ENCODE data around the gene LIX1. TPM values are rescaled to one million over a fixed set of nuclear protein-coding genes. Genes with fewer than 3 reads are reported as not detected.
A peak's percentile ranks its signal among the peaks of the same experiment; 100 is the strongest.
"Not testable (repeated sequence)": the region's sequence is repeated elsewhere in the genome, so short reads cannot be mapped to it uniquely, and the experiment has no call there.

LIX1 gene
- 81.8 TPM for polyA plus RNA-seq (2013, experiment 1 of 4)
- polyA plus RNA-seq (2013, experiment 2 of 4), result 83.7 TPM
- polyA plus RNA-seq (2013, experiment 3 of 4), result 75.0 TPM
- polyA plus RNA-seq (2013, experiment 4 of 4), result 78.2 TPM

DNA sequence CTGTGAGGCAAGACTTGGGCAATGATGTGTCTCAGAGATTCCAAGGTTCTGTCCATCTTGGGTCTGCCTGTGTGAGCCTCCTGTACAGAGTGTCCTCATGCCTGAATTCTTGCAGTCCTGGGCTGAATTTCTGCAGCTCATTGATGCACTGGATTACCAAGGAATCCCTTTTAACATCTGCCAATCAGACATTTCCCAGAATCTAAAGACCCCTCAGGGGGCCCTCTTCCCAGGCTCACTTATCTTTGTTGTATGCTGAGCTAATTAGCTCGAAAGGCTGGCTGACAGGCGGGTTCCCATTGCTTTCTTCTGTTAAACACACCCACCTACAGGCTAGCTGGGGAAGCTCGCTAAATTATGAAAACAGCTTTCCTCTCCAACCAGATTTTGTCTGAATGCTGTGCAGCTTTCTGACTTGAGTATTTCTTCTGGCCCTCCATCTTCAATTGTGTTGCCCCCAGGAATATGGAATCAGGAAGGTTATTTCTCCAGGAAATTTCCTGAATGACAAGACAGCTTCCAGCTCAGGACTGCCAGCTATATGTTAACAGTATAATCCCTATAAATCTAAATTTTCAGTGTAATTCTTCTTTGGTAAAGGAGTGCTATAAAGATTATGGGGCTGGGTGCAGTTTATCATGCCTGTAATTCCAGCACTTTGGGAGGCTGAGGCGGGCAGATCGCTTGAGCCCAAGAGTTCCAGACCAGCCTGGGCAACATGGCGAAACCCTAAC is at the start of gene LIX1:
Gene LIX1, minus strand, starts transcription at position 91 of the 734 bp plus-strand sequence. Its CDS starts 35 bp downstream, at position 56.
- Histone ChIP-seq H3K4me1 (ENCODE audit: control insufficient read depth, insufficient read depth, low read length) (peaks cover 35% of the 10 kb centered on the region), H3K27ac (ENCODE audit: insufficient read depth, low read depth, low read length, poor library complexity, severe bottlenecking) (peak within 1 kb of the TSS; percentile 70), H3K4me3 (ENCODE audit: insufficient read depth, low read depth, low read length) (peak within 1 kb of the TSS; percentile 54), H3K27me3 (ENCODE audit: control insufficient read depth, insufficient read depth, low read length, poor library complexity, severe bottlenecking) (no peaks in the 10 kb centered on the region), H3K9me3 (ENCODE audit: control insufficient read depth, low read length) (no peaks in the 10 kb centered on the region), H3K36me3 (ENCODE audit: control insufficient read depth, insufficient read depth, low read length) (no peaks in the 10 kb centered on the region)
- WGBS, 2 experiments, result 46 to 47% methylated on average over 6 of the region's 6 CpGs

GRCh38 chr5:97191893-97192292 is 49.5 kb upstream of the LIX1 start:
- H3K27me3 ChIP-seq (ENCODE audit: control insufficient read depth, insufficient read depth, low read length, poor library complexity, severe bottlenecking), result no peaks in the 10 kb centered on the region
- no peaks in the 10 kb centered on the region for H3K9me3 ChIP-seq (ENCODE audit: control insufficient read depth, low read length)
- H3K4me1 ChIP-seq (ENCODE audit: control insufficient read depth, insufficient read depth, low read length), result no peaks in the 10 kb centered on the region
- no peak overlapping the region for H3K4me3 ChIP-seq (ENCODE audit: insufficient read depth, low read depth, low read length)
- H3K36me3 ChIP-seq (ENCODE audit: control insufficient read depth, insufficient read depth, low read length), result no peaks in the 10 kb centered on the region
- WGBS, 2 experiments, result 86 to 100% methylated on average over 2 of the region's 2 CpGs
- no peak overlapping the region for H3K27ac ChIP-seq (ENCODE audit: insufficient read depth, low read depth, low read length, poor library complexity, severe bottlenecking)

- not testable (repeated sequence) for H3K36me3 ChIP-seq (ENCODE audit: control insufficient read depth, insufficient read depth, low read length); H3K27me3 ChIP-seq (ENCODE audit: control insufficient read depth, insufficient read depth, low read length, poor library complexity, severe bottlenecking); H3K4me1 ChIP-seq (ENCODE audit: control insufficient read depth, insufficient read depth, low read length); H3K27ac ChIP-seq (ENCODE audit: insufficient read depth, low read depth, low read length, poor library complexity, severe bottlenecking); H3K4me3 ChIP-seq (ENCODE audit: insufficient read depth, low read depth, low read length); H3K9me3 ChIP-seq (ENCODE audit: control insufficient read depth, low read length)
- WGBS, 2 experiments, result 100% methylated on average over 1 of the region's 1 CpG; no CpG with 5 or more reads in 1 of the 2 experiments
Observed at GRCh38 chr5:97189523-97189922, 47.1 kb upstream of the LIX1 start.

DNA sequence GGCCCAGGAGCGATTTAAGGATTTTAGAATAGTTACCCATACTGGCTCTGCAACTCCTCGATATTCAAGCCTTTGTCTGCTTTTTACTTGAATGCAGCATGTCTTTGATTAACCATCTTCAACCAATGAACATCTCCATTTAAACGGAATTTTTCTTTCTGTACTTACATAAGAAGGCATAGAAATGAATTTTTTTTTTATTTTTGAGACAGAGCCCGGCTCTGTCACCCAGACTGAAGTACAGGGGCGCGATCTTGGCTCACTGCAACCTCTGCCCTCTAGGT is 41.5 kb upstream of the LIX1 start:
- 47 to 55% methylated on average over 5 to 6 of the region's 6 CpGs for WGBS, 2 experiments
- H3K9me3 ChIP-seq (ENCODE audit: control insufficient read depth, low read length), result no peaks in the 10 kb centered on the region
- peaks cover 10% of the 10 kb centered on the region for H3K36me3 ChIP-seq (ENCODE audit: control insufficient read depth, insufficient read depth, low read length)
- peaks cover 7% of the 10 kb centered on the region for H3K4me1 ChIP-seq (ENCODE audit: control insufficient read depth, insufficient read depth, low read length)
- no peak overlapping the region for H3K27ac ChIP-seq (ENCODE audit: insufficient read depth, low read depth, low read length, poor library complexity, severe bottlenecking)
- H3K27me3 ChIP-seq (ENCODE audit: control insufficient read depth, insufficient read depth, low read length, poor library complexity, severe bottlenecking), result no peaks in the 10 kb centered on the region
- peak overlapping the region; percentile 85 for H3K4me3 ChIP-seq (ENCODE audit: insufficient read depth, low read depth, low read length)

DNA sequence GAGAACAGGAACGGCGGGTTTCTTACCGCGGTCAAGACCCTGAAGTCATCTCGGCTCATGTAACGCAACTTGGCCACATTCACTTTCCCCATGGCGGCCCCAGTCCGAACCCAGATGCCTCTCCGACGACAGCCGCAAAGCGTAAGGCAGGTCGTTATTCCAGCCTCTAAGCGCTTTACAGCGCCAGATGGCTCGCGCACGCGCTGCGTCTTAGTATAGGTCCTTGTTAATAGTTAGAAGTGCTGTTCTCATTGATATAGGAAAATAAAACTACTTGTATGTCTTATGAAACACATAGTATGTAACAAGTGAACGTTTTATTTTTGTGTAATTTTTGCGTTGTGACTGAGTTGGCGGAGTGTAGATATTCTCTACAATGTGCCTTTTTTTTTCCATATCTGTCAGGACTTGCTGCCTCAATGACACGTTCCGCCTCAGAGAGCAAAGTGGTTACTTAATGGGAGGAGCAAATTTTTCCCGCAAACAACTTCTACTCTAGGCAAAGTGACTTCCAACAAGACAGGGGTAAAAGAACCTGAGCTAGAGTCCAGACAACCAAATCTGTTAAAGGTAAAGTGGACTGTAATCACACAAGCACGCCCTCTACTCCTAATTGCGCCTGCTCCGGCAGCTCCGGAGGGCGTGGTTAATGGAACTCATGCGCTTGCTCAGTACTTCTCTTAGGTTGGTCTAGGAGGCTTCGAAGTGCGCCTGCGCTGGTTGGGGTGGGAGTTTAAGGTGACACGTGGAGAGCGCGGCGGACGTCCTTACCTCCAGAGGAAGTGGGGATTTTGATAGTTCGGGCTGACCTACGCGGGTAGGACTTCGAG is 40.9 kb upstream of the LIX1 start, which contains the start of gene RIOK2:
Gene RIOK2, minus strand, starts transcription at position 148 of the 830 bp plus-strand sequence. Its CDS starts 56 bp downstream, at position 92.
- H3K4me1 ChIP-seq (ENCODE audit: control insufficient read depth, insufficient read depth, low read length), result peaks cover 7% of the 10 kb centered on the region
- peak within 1 kb of the TSS; percentile 85 for H3K4me3 ChIP-seq (ENCODE audit: insufficient read depth, low read depth, low read length)
- WGBS, 2 experiments, result 0 to 1% methylated on average over 42 to 44 of the region's 44 CpGs
- H3K36me3 ChIP-seq (ENCODE audit: control insufficient read depth, insufficient read depth, low read length), result peaks cover 16% of the 10 kb centered on the region
- H3K9me3 ChIP-seq (ENCODE audit: control insufficient read depth, low read length), result no peaks in the 10 kb centered on the region
- no peaks in the 10 kb centered on the region for H3K27me3 ChIP-seq (ENCODE audit: control insufficient read depth, insufficient read depth, low read length, poor library complexity, severe bottlenecking)
- peak within 1 kb of the TSS; percentile 92 for H3K27ac ChIP-seq (ENCODE audit: insufficient read depth, low read depth, low read length, poor library complexity, severe bottlenecking)

DNA sequence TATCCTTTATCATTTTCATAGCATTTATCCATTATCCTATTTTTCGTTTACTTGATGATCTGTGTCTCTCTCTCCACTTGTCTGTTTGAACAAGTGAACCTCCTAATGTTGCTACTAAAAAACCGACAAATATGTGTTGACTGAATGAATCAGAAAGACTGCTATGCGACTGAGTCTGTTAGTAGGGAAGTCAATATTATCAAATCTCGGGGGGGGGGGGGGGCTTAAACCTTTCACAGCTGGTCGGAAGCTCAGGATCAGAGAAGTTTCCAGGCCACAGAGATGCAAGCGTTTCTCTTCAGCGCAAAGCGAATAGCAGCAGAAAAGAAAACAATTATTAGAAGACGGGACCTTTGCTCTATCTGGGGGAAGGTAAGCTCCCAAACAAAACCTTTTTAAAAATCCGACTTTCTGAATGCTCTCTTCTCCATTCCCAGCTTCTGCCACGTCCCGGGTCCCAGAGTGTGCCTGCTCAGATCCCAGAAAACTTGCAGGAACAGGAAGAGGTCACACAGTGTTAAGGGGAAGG is 40.2 kb upstream of the LIX1 start:
- WGBS, 2 experiments, result 1 to 2% methylated on average over 12 of the region's 12 CpGs
- H3K9me3 ChIP-seq (ENCODE audit: control insufficient read depth, low read length), result no peaks in the 10 kb centered on the region
- H3K36me3 ChIP-seq (ENCODE audit: control insufficient read depth, insufficient read depth, low read length), result peaks cover 20% of the 10 kb centered on the region
- peak overlapping the region; percentile 85 for H3K4me3 ChIP-seq (ENCODE audit: insufficient read depth, low read depth, low read length)
- peaks cover 7% of the 10 kb centered on the region for H3K4me1 ChIP-seq (ENCODE audit: control insufficient read depth, insufficient read depth, low read length)
- H3K27ac ChIP-seq (ENCODE audit: insufficient read depth, low read depth, low read length, poor library complexity, severe bottlenecking), result peak overlapping the region; percentile 92
- no peaks in the 10 kb centered on the region for H3K27me3 ChIP-seq (ENCODE audit: control insufficient read depth, insufficient read depth, low read length, poor library complexity, severe bottlenecking)

GRCh38 chr5:97181856-97182545 is 39.6 kb upstream of the LIX1 start:
- Histone ChIP-seq H3K27me3 (ENCODE audit: control insufficient read depth, insufficient read depth, low read length, poor library complexity, severe bottlenecking) (no peaks in the 10 kb centered on the region), H3K4me3 (ENCODE audit: insufficient read depth, low read depth, low read length) (peak overlapping the region; percentile 85), H3K4me1 (ENCODE audit: control insufficient read depth, insufficient read depth, low read length) (peaks cover 7% of the 10 kb centered on the region), H3K9me3 (ENCODE audit: control insufficient read depth, low read length) (no peaks in the 10 kb centered on the region), H3K27ac (ENCODE audit: insufficient read depth, low read depth, low read length, poor library complexity, severe bottlenecking) (no peak overlapping the region), H3K36me3 (ENCODE audit: control insufficient read depth, insufficient read depth, low read length) (peaks cover 26% of the 10 kb centered on the region)
- 92 to 97% methylated on average over 3 to 4 of the region's 4 CpGs for WGBS, 2 experiments

- 64% methylated on average over 3 of the region's 3 CpGs; no CpG with 5 or more reads in 1 of the 2 experiments for WGBS, 2 experiments
- not testable (repeated sequence) for H3K4me1 ChIP-seq (ENCODE audit: control insufficient read depth, insufficient read depth, low read length); H3K27me3 ChIP-seq (ENCODE audit: control insufficient read depth, insufficient read depth, low read length, poor library complexity, severe bottlenecking); H3K9me3 ChIP-seq (ENCODE audit: control insufficient read depth, low read length); H3K27ac ChIP-seq (ENCODE audit: insufficient read depth, low read depth, low read length, poor library complexity, severe bottlenecking); H3K4me3 ChIP-seq (ENCODE audit: insufficient read depth, low read depth, low read length)
- peaks cover 32% of the 10 kb centered on the region for H3K36me3 ChIP-seq (ENCODE audit: control insufficient read depth, insufficient read depth, low read length)
Observed at GRCh38 chr5:97179457-97179856, 37.0 kb upstream of the LIX1 start.

DNA sequence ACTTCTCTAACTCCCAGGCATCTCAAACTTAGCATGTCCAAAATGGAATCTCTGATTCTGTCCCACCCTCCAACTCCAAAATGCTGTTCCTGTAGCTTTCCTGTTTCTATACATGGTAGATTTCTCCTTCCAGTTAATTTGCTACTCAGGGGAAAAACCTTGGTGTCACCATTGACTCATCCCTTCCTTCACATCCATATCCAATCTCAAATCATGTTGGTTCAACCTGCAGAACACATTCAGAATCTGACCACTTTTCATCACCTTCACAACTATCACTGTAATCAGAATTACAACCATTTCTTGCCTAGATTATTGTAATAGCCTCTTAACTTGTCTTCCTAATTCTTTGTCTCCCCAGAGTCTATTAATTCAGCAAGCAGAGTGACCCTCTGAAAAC is 29.8 kb upstream of the LIX1 start:
- H3K4me1 ChIP-seq (ENCODE audit: control insufficient read depth, insufficient read depth, low read length), result no peaks in the 10 kb centered on the region
- H3K27me3 ChIP-seq (ENCODE audit: control insufficient read depth, insufficient read depth, low read length, poor library complexity, severe bottlenecking), result no peaks in the 10 kb centered on the region
- H3K36me3 ChIP-seq (ENCODE audit: control insufficient read depth, insufficient read depth, low read length), result peaks cover 44% of the 10 kb centered on the region
- H3K27ac ChIP-seq (ENCODE audit: insufficient read depth, low read depth, low read length, poor library complexity, severe bottlenecking), result no peak overlapping the region
- H3K9me3 ChIP-seq (ENCODE audit: control insufficient read depth, low read length), result no peaks in the 10 kb centered on the region
- no peak overlapping the region for H3K4me3 ChIP-seq (ENCODE audit: insufficient read depth, low read depth, low read length)

Measured in ectodermal cell (in vitro differentiated cells).